ENCODE results near the gene SPRR5.

The SPRR5 gene

DNA sequence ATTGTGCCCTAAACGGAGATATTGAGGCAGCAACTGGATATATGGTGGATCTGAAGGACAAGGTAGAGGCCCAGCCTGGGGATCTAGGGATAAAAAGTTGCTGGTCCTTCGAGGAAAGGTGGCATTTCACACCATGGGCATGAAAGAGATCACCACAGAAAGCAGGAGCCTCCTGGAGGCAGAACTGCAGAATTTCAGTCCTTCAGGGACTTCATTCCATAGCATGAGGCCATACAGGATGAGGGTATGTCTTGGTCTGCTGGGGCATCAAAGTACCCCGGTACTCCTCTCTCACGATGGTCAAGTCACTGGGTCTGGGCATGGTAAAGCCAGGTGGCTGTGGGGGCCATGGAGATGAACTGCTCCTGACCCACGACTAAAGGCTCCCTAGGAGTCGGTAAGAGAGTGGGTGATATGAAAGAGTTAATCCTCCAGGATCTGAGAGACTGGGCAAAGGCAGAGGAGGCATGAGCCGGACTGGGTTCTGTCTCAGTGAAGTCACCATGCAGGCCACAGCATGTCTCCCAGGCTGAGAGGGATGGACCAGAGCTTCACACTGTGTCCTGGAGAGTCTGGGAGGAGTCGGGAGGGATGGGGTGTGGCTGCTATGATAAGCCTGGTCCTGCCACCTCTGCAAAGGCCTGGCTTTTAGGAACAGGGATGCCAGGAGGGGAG is 5.8 kb upstream of the SPRR5 start:
- H3K4me3 ChIP-seq (ENCODE audit: low read length) = no peak overlapping the region
- TF ChIP-seq, protein P1, sequence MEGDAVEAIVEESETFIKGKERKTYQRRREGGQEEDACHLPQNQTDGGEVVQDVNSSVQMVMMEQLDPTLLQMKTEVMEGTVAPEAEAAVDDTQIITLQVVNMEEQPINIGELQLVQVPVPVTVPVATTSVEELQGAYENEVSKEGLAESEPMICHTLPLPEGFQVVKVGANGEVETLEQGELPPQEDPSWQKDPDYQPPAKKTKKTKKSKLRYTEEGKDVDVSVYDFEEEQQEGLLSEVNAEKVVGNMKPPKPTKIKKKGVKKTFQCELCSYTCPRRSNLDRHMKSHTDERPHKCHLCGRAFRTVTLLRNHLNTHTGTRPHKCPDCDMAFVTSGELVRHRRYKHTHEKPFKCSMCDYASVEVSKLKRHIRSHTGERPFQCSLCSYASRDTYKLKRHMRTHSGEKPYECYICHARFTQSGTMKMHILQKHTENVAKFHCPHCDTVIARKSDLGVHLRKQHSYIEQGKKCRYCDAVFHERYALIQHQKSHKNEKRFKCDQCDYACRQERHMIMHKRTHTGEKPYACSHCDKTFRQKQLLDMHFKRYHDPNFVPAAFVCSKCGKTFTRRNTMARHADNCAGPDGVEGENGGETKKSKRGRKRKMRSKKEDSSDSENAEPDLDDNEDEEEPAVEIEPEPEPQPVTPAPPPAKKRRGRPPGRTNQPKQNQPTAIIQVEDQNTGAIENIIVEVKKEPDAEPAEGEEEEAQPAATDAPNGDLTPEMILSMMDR (IDR thresholded peaks at IDR 0.05; ENCODE audit: insufficient read depth, low read depth, low read length, missing control alignments) = peak; percentile 41
- peak; percentile 97 for DNase-seq (ENCODE audit: low read depth)

DNA sequence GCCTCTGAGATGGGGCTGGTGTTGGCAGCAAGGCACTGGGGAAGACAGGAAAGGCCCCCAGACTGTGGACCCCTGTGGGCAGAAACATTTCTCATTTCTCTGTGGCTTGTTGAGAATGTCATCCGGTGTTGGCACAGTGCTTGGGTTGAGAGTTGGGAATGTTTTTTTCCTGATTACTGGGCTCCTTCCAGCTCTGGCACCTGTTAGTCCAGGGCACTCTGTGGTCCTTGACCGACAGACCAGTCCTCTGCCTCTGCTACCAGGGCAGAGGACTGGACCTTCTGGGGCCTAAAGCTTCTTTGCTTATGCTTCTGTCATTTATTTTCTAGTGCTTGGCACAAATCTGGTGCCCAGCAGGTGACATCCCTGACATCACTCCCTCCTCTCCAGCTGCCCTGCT is 4.8 kb upstream of the SPRR5 start:
- TF ChIP-seq, protein P1 (IDR thresholded peaks at IDR 0.05; ENCODE audit: insufficient read depth, low read depth, low read length, missing control alignments) = no peak
- H3K4me3 ChIP-seq (ENCODE audit: low read length) = no peak overlapping the region
- no peak for DNase-seq (ENCODE audit: low read depth)

DNA sequence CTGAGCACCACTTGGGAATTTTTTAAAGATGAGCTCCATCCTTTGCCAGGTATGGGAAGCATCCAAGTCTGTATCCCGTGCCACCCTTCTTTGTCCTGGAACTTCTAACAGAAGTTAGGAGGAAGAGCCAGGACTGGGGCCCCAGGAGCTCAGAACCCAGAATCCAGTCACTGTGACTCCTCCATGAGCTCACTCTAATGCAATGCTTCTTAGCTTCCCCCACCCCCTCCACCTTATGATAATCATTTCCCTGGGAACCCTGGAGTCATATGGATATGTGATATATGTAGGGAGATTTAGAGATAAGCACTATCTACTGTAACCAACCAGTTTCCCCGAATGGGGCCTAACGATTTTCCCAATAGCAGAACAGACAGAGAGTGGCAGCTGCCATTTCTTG is 758 bp upstream of the SPRR5 start:
- TF ChIP-seq, protein P1 (IDR thresholded peaks at IDR 0.05; ENCODE audit: insufficient read depth, low read depth, low read length, missing control alignments) = no peak
- H3K4me3 ChIP-seq (ENCODE audit: low read length) = no peak overlapping the region
- DNase-seq (ENCODE audit: low read depth) = peak; percentile 82

DNA sequence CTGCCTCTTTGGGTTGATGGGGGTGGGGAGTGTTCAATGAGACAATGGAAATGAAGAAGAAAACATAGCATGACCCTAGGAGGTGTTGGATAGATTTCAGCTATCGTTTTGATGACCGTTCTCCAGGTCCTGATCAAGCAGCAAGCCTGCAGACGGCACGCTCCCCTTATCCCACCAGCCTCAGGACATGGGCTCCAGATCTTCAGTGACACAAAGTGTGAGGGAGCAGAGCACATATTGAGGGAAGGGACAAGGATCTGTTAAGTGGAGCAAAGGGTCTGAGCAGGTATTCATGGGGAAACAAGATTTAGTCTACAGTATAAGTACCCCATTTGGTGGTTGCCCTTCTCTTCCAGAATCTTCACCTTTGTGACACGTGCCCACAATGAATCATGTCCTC is 4.7 kb downstream of the SPRR5 start:
- DNase-seq (ENCODE audit: low read depth) = no peak
- TF ChIP-seq, protein P1 (IDR thresholded peaks at IDR 0.05; ENCODE audit: insufficient read depth, low read depth, low read length, missing control alignments) = no peak
- no peak overlapping the region for H3K4me3 ChIP-seq (ENCODE audit: low read length)

DNA sequence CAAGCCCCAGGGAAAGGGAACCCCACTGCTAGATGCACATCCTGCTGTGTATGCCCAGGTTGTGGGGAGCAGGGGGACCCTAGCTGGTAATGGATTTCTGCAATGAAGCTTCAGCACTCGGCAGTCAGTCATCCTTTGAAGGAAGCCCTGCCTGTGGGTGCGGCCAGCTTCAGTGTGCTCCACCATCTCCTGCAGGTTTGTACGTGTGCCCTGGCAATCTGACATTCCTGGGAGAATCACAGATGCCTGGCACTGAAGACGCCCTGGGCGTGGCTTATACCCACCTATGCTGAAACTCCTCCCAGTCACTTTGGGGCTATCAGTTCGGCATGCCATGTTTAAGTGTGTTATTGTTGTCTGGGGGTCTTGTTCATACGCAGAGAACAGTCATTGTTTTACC is 6.8 kb downstream of the SPRR5 start:
- DNase-seq (ENCODE audit: low read depth) = peak; percentile 97
- peak overlapping the region; percentile 7 for H3K4me3 ChIP-seq (ENCODE audit: low read length)
- TF ChIP-seq, protein P1 (IDR thresholded peaks at IDR 0.05; ENCODE audit: insufficient read depth, low read depth, low read length, missing control alignments) = no peak

DNA sequence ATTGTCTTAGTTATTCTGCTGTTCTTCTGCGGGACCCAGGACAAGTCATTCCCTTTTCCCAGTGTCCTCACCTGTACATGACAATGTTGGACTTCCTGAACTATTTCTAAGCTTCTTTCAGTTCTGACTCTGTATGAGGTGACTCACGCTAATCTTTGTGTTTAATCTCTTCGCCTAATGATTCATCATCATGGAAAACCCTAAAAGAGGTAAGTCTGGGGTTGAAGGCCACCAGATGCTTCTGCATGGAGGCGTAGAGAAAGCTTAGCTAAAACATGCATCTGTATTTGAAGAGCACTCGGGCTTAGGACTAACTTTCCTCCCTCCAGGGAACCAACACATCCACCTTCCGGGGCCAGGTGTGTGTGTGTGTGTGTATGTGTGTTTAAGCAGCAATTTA is 7.4 kb downstream of the SPRR5 start:
- peak overlapping the region; percentile 7 for H3K4me3 ChIP-seq (ENCODE audit: low read length)
- peak; percentile 92 for DNase-seq (ENCODE audit: low read depth)
- TF ChIP-seq, protein P1 (IDR thresholded peaks at IDR 0.05; ENCODE audit: insufficient read depth, low read depth, low read length, missing control alignments) = no peak

DNA sequence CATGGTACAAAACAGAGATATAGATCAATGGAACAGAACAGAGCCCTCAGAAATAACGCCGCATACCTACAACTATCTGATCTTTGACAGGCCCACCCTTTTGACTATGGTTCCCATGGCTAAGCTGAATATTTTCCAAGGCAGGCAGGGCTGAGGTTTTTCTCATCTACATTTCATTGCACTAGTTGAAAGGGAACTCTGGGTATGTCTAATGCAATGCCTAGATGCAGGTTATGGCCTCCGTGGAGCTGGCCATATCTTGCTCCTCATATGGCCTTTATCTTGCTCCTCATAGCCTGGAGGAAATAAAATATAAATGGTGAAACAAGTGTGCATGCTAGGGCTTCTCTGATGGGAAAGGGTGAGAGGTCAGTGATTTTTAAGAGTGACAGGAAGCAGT is 10.6 kb downstream of the SPRR5 start:
- no peak for DNase-seq (ENCODE audit: low read depth)
- no peak overlapping the region for H3K4me3 ChIP-seq (ENCODE audit: low read length)
- TF ChIP-seq, protein P1 (IDR thresholded peaks at IDR 0.05; ENCODE audit: insufficient read depth, low read depth, low read length, missing control alignments) = no peak
